Transverse colon (tissue), 4 donors: ENCODE data around the gene OTUB2. TPM values are rescaled to one million over a fixed set of nuclear protein-coding genes. Genes with fewer than 3 reads are reported as not detected.

Source experiments
- DNase-seq: peaks from one replicate; pipeline ENCODE4 v3.0.0-alpha.2; 2019
- H3K27ac ChIP-seq, 4 donors: fragments of 200-600 bp; sonication (generic); 2 replicates each; pipeline ENCODE4 v1.5.1; 2016 to 2018; ENCODE audit warnings: inconsistent platforms in 4 of 4
- H3K27me3 ChIP-seq: fragments of 200-600 bp; sonication (generic); 2 replicates; pipeline ENCODE4 v1.5.1; 2017; ENCODE audit warnings: inconsistent platforms
- H3K36me3 ChIP-seq, 4 donors: fragments of 200-600 bp; sonication (generic); 2 replicates each; pipeline ENCODE4 v1.5.1; 2017 to 2019; ENCODE audit warnings: inconsistent platforms in 4 of 4
- H3K4me1 ChIP-seq, 4 donors: fragments of 200-600 bp; sonication (generic); 2 replicates each; pipeline ENCODE4 v1.5.1; 2017 to 2020; ENCODE audit warnings: inconsistent platforms in 4 of 4
- H3K4me3 ChIP-seq, 4 donors: fragments of 200-600 bp; sonication (generic); 1 replicate in 1 of 4; 2 replicates in 3 of 4; pipeline versions ENCODE4 v1.5.1 to v1.6.1; 2017 to 2019; ENCODE audit warnings: inconsistent platforms in 4 of 4
- H3K9me3 ChIP-seq, 2 donors: fragments of 200-600 bp; sonication (generic); 2 replicates each; pipeline ENCODE4 v1.5.1; 2017 to 2019; ENCODE audit warnings: inconsistent platforms in 2 of 2
- EP300 ChIP-seq: sonication (generic); formaldehyde crosslinking; IDR thresholded peaks from one replicate; pipeline ENCODE4 v1.6.1; 2017; ENCODE audit warnings: antibody characterized with exemption, low read depth
- POLR2A ChIP-seq: fragments of 450-650 bp; IDR thresholded peaks from one replicate; pipeline ENCODE4 v1.6.1; 2016; ENCODE audit warnings: antibody characterized with exemption, mild to moderate bottlenecking, moderate library complexity
- POLR2AphosphoS5 ChIP-seq, 3 donors: sonication (generic); formaldehyde crosslinking; IDR thresholded peaks; one replicate each; pipeline ENCODE4 v1.6.1; 2016; ENCODE audit warnings: antibody characterized with exemption in 3 of 3
- WGBS, 2 donors: methylation state at CpG; one replicate each; pipeline ENCODE4 v1.1.5; 2018; ENCODE audit warnings: low coverage in 1 of 2; 5-methylcytosine and 5-hydroxymethylcytosine counted together
- in situ Hi-C, 4 donors: fragments of 200-750 bp; cut with MboI; loops; one replicate each; pipeline versions ENCODE4 v1.15.0 to v1.15.1; 2017; ENCODE audit warnings: low sequenced_read_pairs in 3 of 4, low pct_ligation_motif_present in 1 of 4, low pct_unique_long_range_greater_than_20kb in 1 of 4
- intact Hi-C: fragments of 100-400 bp; cut with DNase I; formaldehyde crosslinking; loops from one replicate; pipeline ENCODE4 v1.15.1; 2023; ENCODE audit warnings: low total_unique reads
- total RNA-seq, 4 donors: library from RNA; depleted of rRNA; stranded (reverse); fragments of >200 nt; gene quantifications; one replicate each; pipeline ENCODE4 v1.1.0, GENCODE V29; 2016
- TF ChIP-seq, protein P1 (sequence below), 5 experiments: fragments of 200-600 bp in 3 of 5; fragments of 450-650 bp in 2 of 5; sonication (generic) in 3 of 5; IDR thresholded peaks; 1 replicate in 2 of 5; 2 replicates in 3 of 5; pipeline ENCODE4 v1.5.1; 2016 to 2017; ENCODE audit warnings: antibody characterized with exemption in 5 of 5, inconsistent platforms in 3 of 5, mild to moderate bottlenecking in 2 of 5, moderate library complexity in 1 of 5

The OTUB2 gene
- total RNA-seq, 4 donors from 2014 or later = 2.6 to 2.7 TPM; not detected in 2

DNA sequence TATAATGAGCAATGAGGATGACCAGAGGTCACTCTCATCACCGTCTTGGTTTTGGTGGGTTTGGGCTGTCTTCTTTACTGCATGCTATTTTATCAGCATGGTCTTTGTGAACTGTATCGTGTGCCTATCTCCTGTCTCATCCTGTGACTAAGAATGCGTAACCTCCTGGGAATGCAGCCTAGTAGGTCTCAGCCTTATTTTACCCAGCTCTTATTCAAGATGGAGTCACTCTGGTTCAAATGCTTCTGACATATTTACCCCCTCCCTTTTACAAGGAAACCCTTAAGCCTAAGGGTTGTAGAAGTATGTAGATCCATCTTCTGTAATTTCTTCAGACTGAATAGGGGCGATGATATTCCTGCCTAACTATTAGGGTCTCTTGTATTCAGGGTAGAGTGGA is 63.3 kb downstream of the OTUB2 start:
- Histone ChIP-seq H3K9me3 (no peaks in the 10 kb centered on the region), H3K4me1 (no peaks in the 10 kb centered on the region), H3K4me3 (no peak overlapping the region), H3K36me3 (no peaks in the 10 kb centered on the region), H3K27ac (no peak overlapping the region), H3K27me3 (no peaks in the 10 kb centered on the region)
- intact Hi-C loops (loop anchor here (5.0 kb wide), 1 partner anchor 508 kb away; no protein-coding TSS in a partner anchor), in situ Hi-C loops (no loop called here)
- 92 to 100% methylated on average over 1 to 4 of the region's 4 CpGs for WGBS, 2 donors
- DNase-seq = no peak
- TF ChIP-seq POLR2AphosphoS5 (IDR thresholded peaks at IDR 0.05) (no peak), EP300 (no peak), POLR2A (no peak)
- TF ChIP-seq, protein P1, sequence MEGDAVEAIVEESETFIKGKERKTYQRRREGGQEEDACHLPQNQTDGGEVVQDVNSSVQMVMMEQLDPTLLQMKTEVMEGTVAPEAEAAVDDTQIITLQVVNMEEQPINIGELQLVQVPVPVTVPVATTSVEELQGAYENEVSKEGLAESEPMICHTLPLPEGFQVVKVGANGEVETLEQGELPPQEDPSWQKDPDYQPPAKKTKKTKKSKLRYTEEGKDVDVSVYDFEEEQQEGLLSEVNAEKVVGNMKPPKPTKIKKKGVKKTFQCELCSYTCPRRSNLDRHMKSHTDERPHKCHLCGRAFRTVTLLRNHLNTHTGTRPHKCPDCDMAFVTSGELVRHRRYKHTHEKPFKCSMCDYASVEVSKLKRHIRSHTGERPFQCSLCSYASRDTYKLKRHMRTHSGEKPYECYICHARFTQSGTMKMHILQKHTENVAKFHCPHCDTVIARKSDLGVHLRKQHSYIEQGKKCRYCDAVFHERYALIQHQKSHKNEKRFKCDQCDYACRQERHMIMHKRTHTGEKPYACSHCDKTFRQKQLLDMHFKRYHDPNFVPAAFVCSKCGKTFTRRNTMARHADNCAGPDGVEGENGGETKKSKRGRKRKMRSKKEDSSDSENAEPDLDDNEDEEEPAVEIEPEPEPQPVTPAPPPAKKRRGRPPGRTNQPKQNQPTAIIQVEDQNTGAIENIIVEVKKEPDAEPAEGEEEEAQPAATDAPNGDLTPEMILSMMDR (IDR thresholded peaks at IDR 0.05) = no peak

DNA sequence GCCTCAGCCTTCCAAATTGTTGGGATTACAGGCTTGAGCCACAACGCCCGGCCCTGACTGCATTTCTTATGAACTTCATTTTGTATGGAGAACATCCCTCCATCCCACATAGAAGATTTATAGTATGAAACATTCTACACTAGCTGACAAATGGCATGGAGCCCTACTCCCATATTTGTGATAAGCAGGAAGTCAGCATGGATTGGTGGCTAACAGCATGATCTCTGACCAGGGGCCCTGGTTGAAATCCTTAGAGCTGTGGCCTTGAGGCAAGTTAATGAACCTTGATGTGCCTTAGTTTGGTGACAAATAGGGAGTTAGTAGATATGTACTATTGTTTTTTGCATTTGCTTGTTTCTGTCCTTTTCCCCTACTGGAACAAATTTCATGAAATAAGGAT is 67.3 kb downstream of the OTUB2 start:
- 100% methylated on average over 2 of the region's 2 CpGs; no CpG with 5 or more reads in 1 of the 2 donors for WGBS, 2 donors

DNA sequence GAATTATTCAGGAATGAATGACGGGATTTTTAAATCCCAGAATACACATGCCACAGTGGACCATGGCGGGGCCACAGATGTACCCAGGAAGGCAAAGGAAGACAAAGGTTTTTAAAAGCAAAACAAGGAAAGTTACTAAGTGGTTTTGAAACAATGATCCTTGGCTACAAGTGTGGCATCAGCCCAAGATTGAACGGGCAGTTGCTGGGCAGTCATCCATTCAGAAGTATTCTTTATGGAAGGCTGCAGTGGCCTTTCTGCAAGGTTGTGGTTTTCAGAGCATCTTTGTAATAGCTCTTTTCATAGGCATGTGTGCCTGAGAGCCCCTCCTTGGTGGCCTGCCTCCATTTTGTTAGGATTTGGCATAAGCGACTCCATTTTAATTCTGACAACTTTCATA is 71.0 kb downstream of the OTUB2 start:
- WGBS, 2 donors = 89 to 100% methylated on average over 3 to 4 of the region's 4 CpGs
- no peak for DNase-seq
- no peaks in the 10 kb centered on the region for H3K36me3 ChIP-seq
- peaks cover 0 to 3% (median 0%) of the 10 kb centered on the region in 4 donors for H3K4me1 ChIP-seq
- no peak overlapping the region for H3K27ac ChIP-seq
- H3K9me3 ChIP-seq = no peaks in the 10 kb centered on the region
- in situ Hi-C loops = no loop called here
- no peak overlapping the region for H3K4me3 ChIP-seq
- no peaks in the 10 kb centered on the region for H3K27me3 ChIP-seq
- TF ChIP-seq POLR2A (no peak), POLR2AphosphoS5 (IDR thresholded peaks at IDR 0.05) (no peak), EP300 (no peak)
- TF ChIP-seq, protein P1 (IDR thresholded peaks at IDR 0.05) = no peak
- intact Hi-C loops = no loop called here

More for the DNA sequence above, 67.3 kb downstream of the OTUB2 start:
- no peak for DNase-seq
- TF ChIP-seq POLR2AphosphoS5 (IDR thresholded peaks at IDR 0.05) (no peak), EP300 (no peak), POLR2A (no peak)
- TF ChIP-seq, protein P1 (IDR thresholded peaks at IDR 0.05) = no peak
- Histone ChIP-seq H3K27me3 (no peaks in the 10 kb centered on the region), H3K27ac (no peak overlapping the region), H3K36me3 (no peaks in the 10 kb centered on the region), H3K4me3 (no peak overlapping the region), H3K9me3 (no peaks in the 10 kb centered on the region), H3K4me1 (no peaks in the 10 kb centered on the region)
- in situ Hi-C loops (no loop called here), intact Hi-C loops (no loop called here)

Other genes starting within 250 kb of the OTUB2 start
- gene PRIMA1, start 237.9 kb upstream of the OTUB2 start, total RNA-seq = 1 to 10 TPM; 3.0 to 8.2 (median 4.8) TPM
- not detected for gene FAM181A, start 99.0 kb upstream of the OTUB2 start, total RNA-seq
- gene ASB2, start 49.8 kb upstream of the OTUB2 start, total RNA-seq = 10 to 100 TPM; 22.1 to 35.8 (median 27.9) TPM
- gene CCDC197, start 29.0 kb upstream of the OTUB2 start, total RNA-seq = not detected
- gene DDX24, start 54.9 kb downstream of the OTUB2 start, total RNA-seq = 100 to 1,000 TPM in 1 of 4 donors, 10 to 100 TPM in 3; 70.2 to 319 (median 87.7) TPM
- gene IFI27L1, start 55.0 kb downstream of the OTUB2 start, total RNA-seq = 10 to 100 TPM in 3 of 4 donors, not detected in 1; 12.3 to 21.3 (median 17.9) TPM
- gene IFI27, start 84.4 kb downstream of the OTUB2 start, total RNA-seq = 1,000 to 10,000 TPM in 1 of 4 donors, 100 to 1,000 TPM in 3; 124 to 1,625 (median 472) TPM
- gene IFI27L2, start 103.3 kb downstream of the OTUB2 start, total RNA-seq = 100 to 1,000 TPM in 1 of 4 donors, 10 to 100 TPM in 2, not detected in 1; 32.8 to 108 (median 74.6) TPM
- not detected for gene PPP4R4, start 148.0 kb downstream of the OTUB2 start, total RNA-seq